ENCODE data around the gene CCDC60. TPM values are rescaled to one million over a fixed set of nuclear protein-coding genes. Genes with fewer than 3 reads are reported as not detected.

Gene CCDC60
- total RNA-seq, 2 experiments from 2014 or later, result not detected

- CTCF ChIA-PET, result interaction anchor here (6.4 kb wide), 1 partner anchor 11 kb away, joined by 48 read pairs; no protein-coding TSS in a partner anchor
- Mint-ChIP-seq H3K27ac (no peak overlapping the region), H3K27me3 (ENCODE audit: low read depth) (peaks cover 7% of the 10 kb centered on the region), H3K36me3 (ENCODE audit: low read depth) (no peaks in the 10 kb centered on the region), H3K9me3 (peaks cover 9% of the 10 kb centered on the region), H3K4me3 (no peak overlapping the region), H3K4me1 (ENCODE audit: low read depth) (no peaks in the 10 kb centered on the region)
- intact Hi-C loops (cut with micrococcal nuclease), result no loop called here
- DNase-seq, result no peak
Observed at GRCh38 chr12:119432949-119433348, 98.4 kb downstream of the CCDC60 start.

- Mint-ChIP-seq H3K27me3 (ENCODE audit: low read depth) (peaks cover 24% of the 10 kb centered on the region), H3K27ac (no peak overlapping the region), H3K4me3 (no peak overlapping the region), H3K36me3 (ENCODE audit: low read depth) (no peaks in the 10 kb centered on the region), H3K9me3 (no peaks in the 10 kb centered on the region), H3K4me1 (ENCODE audit: low read depth) (no peaks in the 10 kb centered on the region)
- intact Hi-C loops (cut with micrococcal nuclease), result no loop called here
- CTCF ChIA-PET, result interaction anchor here (1.4 to 9.5 kb wide), 4 partner anchors 8 to 208 kb away, joined by 4 to 100 read pairs (median 28); no protein-coding TSS in a partner anchor
- no peak for DNase-seq
Observed at GRCh38 chr12:119440803-119441360, 106.4 kb downstream of the CCDC60 start.

DNA sequence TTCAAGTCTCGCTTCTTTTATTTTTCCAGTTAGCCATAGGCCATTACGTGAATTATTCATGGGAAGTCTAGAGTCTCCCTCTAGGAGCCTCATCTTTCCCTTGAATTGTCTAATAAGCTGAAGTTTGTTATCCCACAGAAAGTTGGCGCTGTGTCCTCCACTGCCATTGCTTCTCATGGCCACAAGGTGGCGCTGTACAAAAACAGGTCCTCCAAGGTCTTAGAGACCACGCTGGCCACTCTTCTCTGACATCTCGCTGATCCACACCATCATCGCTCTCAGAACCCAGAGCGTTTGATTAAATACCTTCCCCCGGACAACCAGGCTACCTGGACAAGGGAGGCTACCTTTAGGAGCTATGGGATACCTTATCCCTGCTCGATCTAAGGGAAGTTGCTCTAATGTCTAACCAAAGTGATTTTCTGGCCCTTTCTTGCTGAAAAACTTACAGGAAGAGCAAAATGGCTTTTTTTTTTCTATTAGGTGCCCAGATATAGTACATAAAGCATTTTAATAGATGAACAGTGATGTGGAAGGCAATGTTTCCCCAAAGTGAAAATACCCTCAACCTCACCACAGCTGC is 110.0 kb downstream of the CCDC60 start:
- H3K27ac Mint-ChIP-seq, result no peak overlapping the region
- H3K36me3 Mint-ChIP-seq (ENCODE audit: low read depth), result no peaks in the 10 kb centered on the region
- CTCF ChIA-PET, result interaction anchor here (0.6 to 9.5 kb wide), 26 partner anchors 10 to 878 kb away, joined by 3 to 100 read pairs (median 3); partner anchors contain the start of gene TMEM233
- no peaks in the 10 kb centered on the region for H3K9me3 Mint-ChIP-seq
- H3K4me1 Mint-ChIP-seq (ENCODE audit: low read depth), result no peaks in the 10 kb centered on the region
- DNase-seq, result peak; percentile 72
- peaks cover 13% of the 10 kb centered on the region for H3K27me3 Mint-ChIP-seq (ENCODE audit: low read depth)
- no peak overlapping the region for H3K4me3 Mint-ChIP-seq
- intact Hi-C loops (cut with micrococcal nuclease), result loop anchor here (1.0 kb wide), 4 partner anchors 101 to 458 kb away; no protein-coding TSS in a partner anchor

- H3K36me3 Mint-ChIP-seq (ENCODE audit: low read depth), result no peaks in the 10 kb centered on the region
- CTCF ChIA-PET, result interaction anchor here (0.8 to 9.5 kb wide), 5 partner anchors 13 to 219 kb away, joined by 4 to 100 read pairs (median 4); no protein-coding TSS in a partner anchor
- H3K27me3 Mint-ChIP-seq (ENCODE audit: low read depth), result peaks cover 10% of the 10 kb centered on the region
- H3K4me1 Mint-ChIP-seq (ENCODE audit: low read depth), result no peaks in the 10 kb centered on the region
- H3K27ac Mint-ChIP-seq, result no peak overlapping the region
- H3K4me3 Mint-ChIP-seq, result no peak overlapping the region
- DNase-seq, result no peak
- H3K9me3 Mint-ChIP-seq, result no peaks in the 10 kb centered on the region
- intact Hi-C loops (cut with micrococcal nuclease), result no loop called here
Observed at GRCh38 chr12:119446459-119446858, 111.9 kb downstream of the CCDC60 start.

DNA sequence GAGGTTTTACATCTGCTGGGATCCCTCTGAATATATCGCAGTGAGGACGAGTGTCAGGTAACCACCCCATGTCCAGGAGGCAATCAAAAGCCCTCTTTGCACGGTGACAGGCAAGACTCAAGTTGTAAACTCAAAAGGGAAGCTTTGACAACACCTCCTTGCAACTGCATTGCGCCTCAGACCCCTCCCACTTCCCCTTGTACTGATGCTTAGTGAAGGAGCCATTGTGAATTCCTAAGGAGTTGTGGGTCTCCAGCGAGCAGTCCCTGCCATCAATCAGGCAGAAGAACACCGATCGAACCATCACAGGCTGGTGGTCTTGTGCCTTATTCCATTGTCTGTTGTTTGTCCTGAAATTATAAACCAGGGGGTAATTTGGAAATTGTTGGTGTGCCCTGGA is 112.6 kb downstream of the CCDC60 start:
- Mint-ChIP-seq H3K4me1 (ENCODE audit: low read depth) (no peaks in the 10 kb centered on the region), H3K27ac (no peak overlapping the region), H3K4me3 (no peak overlapping the region), H3K27me3 (ENCODE audit: low read depth) (peaks cover 8% of the 10 kb centered on the region), H3K9me3 (no peaks in the 10 kb centered on the region), H3K36me3 (ENCODE audit: low read depth) (no peaks in the 10 kb centered on the region)
- intact Hi-C loops (cut with micrococcal nuclease), result no loop called here
- DNase-seq, result no peak
- CTCF ChIA-PET, result interaction anchor here (0.6 to 9.5 kb wide), 4 partner anchors 14 to 1742 kb away, joined by 3 to 100 read pairs (median 26); no protein-coding TSS in a partner anchor

DNA sequence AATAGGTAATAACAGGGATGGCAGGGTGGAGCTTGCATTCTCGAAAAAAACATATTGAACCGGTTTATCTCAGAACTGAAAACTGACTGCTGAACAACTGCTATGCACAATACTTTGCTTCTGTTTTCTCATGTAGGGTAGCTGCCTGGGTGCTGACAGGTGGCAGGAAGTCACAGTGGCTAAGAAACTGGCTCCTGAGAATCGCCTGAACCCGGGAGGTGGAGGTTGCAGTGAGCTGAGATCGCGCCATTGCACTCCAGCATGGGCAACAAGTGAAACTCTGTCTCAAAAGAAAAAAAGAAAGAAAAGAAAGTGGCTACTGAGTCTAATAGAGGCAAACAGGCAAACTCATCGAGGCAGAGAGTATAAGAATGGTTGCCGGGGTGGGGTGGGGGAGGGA is 113.1 kb downstream of the CCDC60 start:
- H3K4me1 Mint-ChIP-seq (ENCODE audit: low read depth), result no peaks in the 10 kb centered on the region
- H3K9me3 Mint-ChIP-seq, result no peaks in the 10 kb centered on the region
- DNase-seq, result no peak
- H3K36me3 Mint-ChIP-seq (ENCODE audit: low read depth), result no peaks in the 10 kb centered on the region
- intact Hi-C loops (cut with micrococcal nuclease), result no loop called here
- no peak overlapping the region for H3K27ac Mint-ChIP-seq
- H3K27me3 Mint-ChIP-seq (ENCODE audit: low read depth), result peaks cover 8% of the 10 kb centered on the region
- H3K4me3 Mint-ChIP-seq, result no peak overlapping the region
- CTCF ChIA-PET, result interaction anchor here (0.7 to 9.5 kb wide), 3 partner anchors 13 to 97 kb away, joined by 4 to 100 read pairs (median 48); no protein-coding TSS in a partner anchor

DNA sequence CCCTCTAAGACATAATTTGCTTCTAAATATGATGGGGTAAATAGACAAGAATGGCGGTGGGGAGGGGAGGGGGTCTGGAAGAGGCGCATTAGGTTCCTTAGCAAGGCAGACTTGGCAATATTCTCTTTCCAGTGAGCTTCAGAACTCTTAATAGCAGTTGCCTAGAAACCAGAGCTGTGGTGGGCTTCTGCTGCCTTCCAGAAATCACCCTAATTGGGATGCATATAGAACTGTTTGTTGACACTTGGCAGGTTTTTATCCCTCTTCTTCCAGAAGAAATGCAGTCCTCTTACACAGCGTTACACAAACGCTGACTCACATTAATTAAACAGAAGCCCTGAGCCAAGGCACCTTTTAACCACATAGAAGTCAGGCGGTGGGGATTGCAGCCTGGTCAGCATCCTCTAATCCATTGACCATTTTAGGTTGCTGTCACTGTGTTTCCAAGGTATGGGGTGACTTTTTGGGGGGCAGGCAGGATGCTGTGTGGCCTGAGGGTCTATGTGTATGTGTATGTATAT is 114.1 kb downstream of the CCDC60 start:
- H3K9me3 Mint-ChIP-seq, result no peaks in the 10 kb centered on the region
- DNase-seq, result no peak
- H3K36me3 Mint-ChIP-seq (ENCODE audit: low read depth), result no peaks in the 10 kb centered on the region

GRCh38 chr12:119450771-119451170 is 116.2 kb downstream of the CCDC60 start:
- intact Hi-C loops (cut with micrococcal nuclease), result no loop called here
- DNase-seq, result no peak
- no peaks in the 10 kb centered on the region for H3K36me3 Mint-ChIP-seq (ENCODE audit: low read depth)
- CTCF ChIA-PET, result no interaction called here
- H3K4me3 Mint-ChIP-seq, result no peak overlapping the region
- no peaks in the 10 kb centered on the region for H3K4me1 Mint-ChIP-seq (ENCODE audit: low read depth)
- no peak overlapping the region for H3K27ac Mint-ChIP-seq
- peaks cover 8% of the 10 kb centered on the region for H3K27me3 Mint-ChIP-seq (ENCODE audit: low read depth)
- H3K9me3 Mint-ChIP-seq, result no peaks in the 10 kb centered on the region

More for the DNA sequence above, 114.1 kb downstream of the CCDC60 start:
- intact Hi-C loops (cut with micrococcal nuclease), result no loop called here
- CTCF ChIA-PET, result interaction anchor here (9.5 kb wide), 1 partner anchor 96 kb away, joined by 100 read pairs; no protein-coding TSS in a partner anchor
- Mint-ChIP-seq H3K27ac (no peak overlapping the region), H3K4me3 (no peak overlapping the region), H3K4me1 (ENCODE audit: low read depth) (no peaks in the 10 kb centered on the region), H3K27me3 (ENCODE audit: low read depth) (peaks cover 6% of the 10 kb centered on the region)

DNA sequence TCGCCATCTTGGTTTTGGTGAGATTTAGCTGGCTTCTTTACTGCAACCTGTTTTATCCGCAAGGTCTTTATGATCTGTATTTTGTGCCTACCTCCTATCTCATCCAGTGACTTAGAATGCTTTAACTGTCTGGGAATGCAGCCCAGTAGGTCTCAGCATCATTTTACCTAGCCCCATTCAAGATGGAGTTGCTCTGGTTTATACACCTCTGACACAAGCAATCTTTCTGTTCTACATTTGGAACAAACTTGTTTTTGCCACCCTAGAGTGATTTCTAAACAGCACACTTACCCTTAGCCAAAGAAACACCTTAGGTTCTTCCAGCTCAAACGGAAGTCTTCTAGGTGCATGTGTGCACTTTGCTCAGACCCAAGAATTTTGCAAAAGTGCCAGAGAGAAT is 122.3 kb downstream of the CCDC60 start:
- peaks cover 8% of the 10 kb centered on the region for H3K27me3 Mint-ChIP-seq (ENCODE audit: low read depth)
- no peak overlapping the region for H3K4me3 Mint-ChIP-seq
- H3K4me1 Mint-ChIP-seq (ENCODE audit: low read depth), result no peaks in the 10 kb centered on the region
- no peaks in the 10 kb centered on the region for H3K9me3 Mint-ChIP-seq
- intact Hi-C loops (cut with micrococcal nuclease), result no loop called here
- no peak overlapping the region for H3K27ac Mint-ChIP-seq
- CTCF ChIA-PET, result no interaction called here
- DNase-seq, result no peak
- H3K36me3 Mint-ChIP-seq (ENCODE audit: low read depth), result no peaks in the 10 kb centered on the region

- intact Hi-C loops (cut with micrococcal nuclease), result no loop called here
- Mint-ChIP-seq H3K27ac (no peak overlapping the region), H3K4me1 (ENCODE audit: low read depth) (no peaks in the 10 kb centered on the region), H3K9me3 (no peaks in the 10 kb centered on the region), H3K4me3 (no peak overlapping the region), H3K36me3 (ENCODE audit: low read depth) (no peaks in the 10 kb centered on the region), H3K27me3 (ENCODE audit: low read depth) (peaks cover 10% of the 10 kb centered on the region)
- CTCF ChIA-PET, result no interaction called here
- DNase-seq, result no peak
Observed at GRCh38 chr12:119457271-119457670, 122.7 kb downstream of the CCDC60 start.

GRCh38 chr12:119459481-119459880 is 125.0 kb downstream of the CCDC60 start:
- peaks cover 6% of the 10 kb centered on the region for H3K27me3 Mint-ChIP-seq (ENCODE audit: low read depth)
- CTCF ChIA-PET, result no interaction called here
- H3K4me1 Mint-ChIP-seq (ENCODE audit: low read depth), result no peaks in the 10 kb centered on the region
- H3K9me3 Mint-ChIP-seq, result no peaks in the 10 kb centered on the region
- DNase-seq, result no peak
- H3K4me3 Mint-ChIP-seq, result no peak overlapping the region
- H3K36me3 Mint-ChIP-seq (ENCODE audit: low read depth), result no peaks in the 10 kb centered on the region
- no peak overlapping the region for H3K27ac Mint-ChIP-seq
- intact Hi-C loops (cut with micrococcal nuclease), result no loop called here

DNA sequence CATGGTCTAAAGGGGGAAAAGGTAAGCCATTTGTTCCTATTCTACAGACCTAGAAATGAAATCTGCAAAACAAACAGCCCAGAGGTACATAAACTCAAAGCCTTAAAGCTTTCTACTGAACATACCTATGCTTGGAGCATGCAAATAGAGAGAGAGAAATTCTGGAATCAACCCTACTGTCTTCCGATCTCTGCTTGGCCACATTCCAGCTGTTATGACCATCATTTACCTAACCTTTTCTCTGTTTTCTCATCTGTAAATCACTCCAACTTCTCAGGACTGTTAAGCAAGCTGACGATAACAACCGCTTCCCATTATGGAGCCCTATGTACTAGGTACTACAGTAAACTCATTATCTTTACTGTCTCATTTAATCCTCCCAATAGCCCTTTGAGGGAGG is 126.3 kb downstream of the CCDC60 start:
- Mint-ChIP-seq H3K36me3 (ENCODE audit: low read depth) (no peaks in the 10 kb centered on the region), H3K27ac (no peak overlapping the region), H3K27me3 (ENCODE audit: low read depth) (peaks cover 2% of the 10 kb centered on the region), H3K4me3 (no peak overlapping the region), H3K4me1 (ENCODE audit: low read depth) (no peaks in the 10 kb centered on the region), H3K9me3 (no peaks in the 10 kb centered on the region)
- CTCF ChIA-PET, result interaction anchor here (1.2 kb wide), 1 partner anchor 17 kb away, joined by 3 read pairs; no protein-coding TSS in a partner anchor
- no peak for DNase-seq
- intact Hi-C loops (cut with micrococcal nuclease), result no loop called here

All from activated naive CD4-positive, alpha-beta T cell treated with anti-CD3 and anti-CD28 coated beads for 36 hours (primary cell).